Adrenal gland (tissue), 12 donors: ENCODE data around the gene OPCML. TPM values are rescaled to one million over a fixed set of nuclear protein-coding genes. Genes with fewer than 3 reads are reported as not detected.

Source experiments
- DNase-seq, 7 donors: peaks; one replicate each; pipeline ENCODE4 v3.0.0-alpha.2; 2019 to 2020
- H3K27ac ChIP-seq, 5 donors: fragments of 200-600 bp; sonication (generic) in 4 of 5; 1 replicate in 3 of 5; 2 replicates in 2 of 5; pipeline versions ENCODE4 v1.5.1 to v1.8.0; 2016 to 2020; ENCODE audit warnings: mild to moderate bottlenecking in 1 of 5
- H3K27me3 ChIP-seq: fragments of 200-600 bp; 2 replicates; pipeline ENCODE4 v1.8.0; 2021
- H3K36me3 ChIP-seq, 2 donors: fragments of 200-600 bp; replicated peaks in 1 of 2; 1 replicate in 1 of 2; 2 replicates in 1 of 2; pipeline versions ENCODE4 v1.5.1 to v1.8.0; 2018 to 2022
- H3K4me1 ChIP-seq, 2 donors: fragments of 200-600 bp; replicated peaks in 1 of 2; 1 replicate in 1 of 2; 2 replicates in 1 of 2; pipeline versions ENCODE4 v1.5.1 to v1.8.0; 2018 to 2021
- H3K4me3 ChIP-seq, 4 donors: fragments of 200-600 bp; sonication (generic) in 3 of 4; one replicate each; pipeline ENCODE4 v1.5.1; 2016 to 2018
- H3K9me3 ChIP-seq, 3 donors: fragments of 200-600 bp; sonication (generic) in 1 of 3; replicated peaks in 1 of 3; 1 replicate in 2 of 3; 2 replicates in 1 of 3; pipeline versions ENCODE4 v1.5.1 to v1.8.0; 2016 to 2021
- CTCF ChIP-seq, 6 experiments: fragments of 450-650 bp in 4 of 6; fragments of 200-600 bp in 2 of 6; sonication (generic) in 1 of 6; IDR thresholded peaks; 1 replicate in 5 of 6; 2 replicates in 1 of 6; pipeline versions ENCODE4 v1.5.1 to v1.8.0; 2016 to 2021; ENCODE audit warnings: antibody characterized with exemption in 6 of 6, mild to moderate bottlenecking in 2 of 6, moderate library complexity in 1 of 6
- POLR2A ChIP-seq, 2 donors: fragments of 450-650 bp; IDR thresholded peaks; one replicate each; pipeline ENCODE4 v1.6.1; 2017; ENCODE audit warnings: antibody characterized with exemption in 2 of 2, mild to moderate bottlenecking in 2 of 2, moderate library complexity in 1 of 2
- WGBS, 4 donors: extraction: QIAGEN DNeasy Blood & Tissue Kit in 2 of 4; methylation state at CpG; one replicate each; pipeline versions ENCODE4 v1.1.5 to v1.1.7; 2013 to 2017; 5-methylcytosine and 5-hydroxymethylcytosine counted together
- intact Hi-C, 2 donors: fragments of 100-400 bp; cut with DNase I; formaldehyde crosslinking; loops; one replicate each; pipeline versions ENCODE4 v1.14.1 to v1.15.0; 2022 to 2023
- polyA plus RNA-seq, 3 donors: library from polyadenylated mRNA; stranded (reverse); fragments of 200-250 nt in 2 of 3; fragments of 350-450 nt in 1 of 3; fragmentation: Illumina TruSeq in 1 of 3; extraction: RNeasy Lipid Tissue Mini Kit (QIAGEN cat#74804) in 1 of 3; gene quantifications; one replicate each; pipeline ENCODE4 v1.2.3, GENCODE V29; 2013 to 2014
- total RNA-seq, 9 donors: library from RNA; depleted of rRNA in 4 of 9; stranded (reverse); fragments of >200 nt in 4 of 9; fragments of 120-200 nt in 1 of 9; fragmentation: NEBNext Ultra II Directional in 1 of 9; extraction: Animal tissue kit (Norgen Biotek cat#: 25700) in 1 of 9; gene quantifications; one replicate each; pipeline versions ENCODE4 v1.1.0 to v1.2.4, GENCODE V29; 2013 to 2023
- donor health status: healthy with polysubstance abuse.
- donor health status: Bipolar disorder and iron deficiency.
- donor health status: DM: yes; HTN: yes; CAD: no.
- donor health status: DM: no; HTN: no; CAD: no.
- donor health status: DM: no; HTN: no; CAD: no.
- donor health status: DM: yes; HTN: yes; CAD: no.

OPCML gene
- total and polyA plus RNA-seq, 12 donors, result 0.10 to 5.5 (median 0.72) TPM; not detected in 5

DNA sequence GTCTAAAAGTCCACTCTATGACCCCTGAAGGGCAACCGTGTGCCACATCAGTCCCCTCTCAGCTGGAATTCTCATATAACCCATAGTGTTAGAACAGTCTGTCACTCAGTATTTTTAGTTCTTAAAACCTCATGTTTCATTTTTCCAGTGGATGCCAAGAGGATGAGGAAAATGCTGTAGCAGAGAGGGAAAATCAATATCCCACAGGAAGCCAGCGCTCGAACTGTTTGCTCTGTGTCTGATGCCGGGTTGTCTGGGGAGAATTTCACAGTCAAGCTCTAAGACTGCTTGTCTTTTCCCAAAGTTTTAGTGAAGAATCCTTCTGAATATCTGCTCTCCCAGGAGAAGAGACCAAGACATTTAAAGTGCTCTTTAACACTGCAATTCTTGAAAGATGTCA lies 360.9 kb downstream of the OPCML start:
- Histone ChIP-seq H3K4me1 (no peaks in the 10 kb centered on the region), H3K36me3 (no peaks in the 10 kb centered on the region), H3K4me3 (no peak overlapping the region), H3K9me3 (no peaks in the 10 kb centered on the region), H3K27ac (no peak overlapping the region), H3K27me3 (no peaks in the 10 kb centered on the region)
- 82 to 91% (median 84%) methylated on average over 4 of the region's 4 CpGs for WGBS, 4 donors
- TF ChIP-seq POLR2A (IDR thresholded peaks at IDR 0.05), result no peak
- TF ChIP-seq CTCF (IDR thresholded peaks at IDR 0.05), result no peak
- no peak for DNase-seq
- intact Hi-C loops, result no loop called here

- no peaks in the 10 kb centered on the region for H3K27me3 ChIP-seq
- H3K4me1 ChIP-seq, result no peaks in the 10 kb centered on the region
- WGBS, 4 donors, result 73 to 95% (median 93%) methylated on average over 2 of the region's 2 CpGs
- no peak for DNase-seq
- TF ChIP-seq CTCF (IDR thresholded peaks at IDR 0.05) (no peak), POLR2A (IDR thresholded peaks at IDR 0.05) (no peak)
- no peak overlapping the region for H3K4me3 ChIP-seq
- H3K9me3 ChIP-seq, result no peaks in the 10 kb centered on the region
- H3K27ac ChIP-seq, result no peak overlapping the region
- intact Hi-C loops, result no loop called here
- no peaks in the 10 kb centered on the region for H3K36me3 ChIP-seq
Observed at GRCh38 chr11:133168016-133168415, 364.3 kb downstream of the OPCML start.

DNA sequence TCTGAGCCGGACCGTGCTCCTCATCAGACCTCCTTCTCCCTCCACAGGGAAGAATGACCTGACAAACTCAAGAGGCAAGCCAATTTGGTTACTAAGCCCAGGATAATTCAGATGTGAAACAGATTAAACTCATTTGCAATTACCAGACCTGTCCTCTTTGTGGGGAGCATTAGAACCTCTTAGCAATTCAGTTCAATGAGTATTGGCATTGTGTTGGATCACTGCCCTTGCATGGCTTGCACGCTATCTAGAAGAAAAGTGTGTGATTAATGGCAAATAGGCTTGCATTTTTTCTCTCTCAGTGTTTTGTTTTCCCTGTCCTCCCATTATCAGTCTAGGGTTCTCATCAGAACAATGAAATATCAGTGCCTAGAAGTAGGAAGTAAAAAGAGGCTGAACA lies 365.6 kb downstream of the OPCML start:
- TF ChIP-seq CTCF (IDR thresholded peaks at IDR 0.05), result no peak
- no peak for TF ChIP-seq POLR2A (IDR thresholded peaks at IDR 0.05)
- H3K9me3 ChIP-seq, result no peaks in the 10 kb centered on the region
- H3K4me3 ChIP-seq, result no peak overlapping the region
- no peak for DNase-seq
- 75 to 93% (median 80%) methylated on average over 3 of the region's 3 CpGs for WGBS, 4 donors
- no peaks in the 10 kb centered on the region for H3K27me3 ChIP-seq
- no peaks in the 10 kb centered on the region for H3K36me3 ChIP-seq
- intact Hi-C loops, result no loop called here
- no peaks in the 10 kb centered on the region for H3K4me1 ChIP-seq
- H3K27ac ChIP-seq, result no peak overlapping the region

DNA sequence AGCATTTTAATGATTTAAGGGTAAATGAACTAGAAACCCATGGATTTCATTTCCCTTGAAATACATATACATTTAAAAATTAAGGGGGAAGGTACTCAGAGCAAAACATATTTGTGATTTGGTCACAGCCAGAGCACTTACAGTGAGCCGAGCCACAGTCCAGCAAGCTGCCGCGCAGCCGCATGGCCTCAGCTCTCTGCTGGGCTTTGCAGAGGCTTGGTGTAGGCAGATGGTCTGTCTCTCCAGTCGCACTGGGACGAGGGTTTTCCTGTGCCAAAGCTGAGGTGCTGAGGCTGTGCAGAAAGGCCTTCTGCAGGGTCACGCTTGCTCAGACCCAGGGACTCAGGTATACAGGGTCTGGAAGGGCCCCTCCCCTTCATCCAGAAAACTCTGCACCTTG lies 367.3 kb downstream of the OPCML start:
- intact Hi-C loops, result no loop called here
- WGBS, 4 donors, result 71 to 81% (median 77%) methylated on average over 4 to 7 of the region's 7 CpGs
- Histone ChIP-seq H3K9me3 (no peaks in the 10 kb centered on the region), H3K4me3 (no peak overlapping the region), H3K27me3 (no peaks in the 10 kb centered on the region), H3K27ac (no peak overlapping the region), H3K4me1 (no peaks in the 10 kb centered on the region), H3K36me3 (no peaks in the 10 kb centered on the region)
- TF ChIP-seq CTCF (IDR thresholded peaks at IDR 0.05) (no peak), POLR2A (IDR thresholded peaks at IDR 0.05) (no peak)
- no peak for DNase-seq
